ENCODE data around the gene DNAH8.

DNA sequence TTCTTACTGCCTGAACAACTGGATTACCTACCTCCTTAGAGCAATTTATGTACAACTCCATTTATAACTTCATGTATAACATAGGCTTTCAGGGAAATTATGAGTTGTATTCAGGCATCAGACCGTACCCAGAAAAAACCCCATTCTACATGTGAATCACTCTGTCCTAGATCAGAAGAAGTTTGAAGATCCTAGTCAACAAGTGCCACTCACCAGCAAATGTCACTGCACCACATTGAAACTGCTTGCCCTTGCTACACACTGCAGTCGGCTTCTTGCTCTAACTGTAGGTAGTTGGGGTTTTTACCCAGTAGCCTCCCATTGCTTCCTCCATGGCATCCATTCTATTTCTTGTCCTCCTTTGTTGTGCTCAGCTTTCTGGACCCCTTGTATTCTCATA lies 132.4 kb downstream of the DNAH8 start:
- TF ChIP-seq, protein P1, sequence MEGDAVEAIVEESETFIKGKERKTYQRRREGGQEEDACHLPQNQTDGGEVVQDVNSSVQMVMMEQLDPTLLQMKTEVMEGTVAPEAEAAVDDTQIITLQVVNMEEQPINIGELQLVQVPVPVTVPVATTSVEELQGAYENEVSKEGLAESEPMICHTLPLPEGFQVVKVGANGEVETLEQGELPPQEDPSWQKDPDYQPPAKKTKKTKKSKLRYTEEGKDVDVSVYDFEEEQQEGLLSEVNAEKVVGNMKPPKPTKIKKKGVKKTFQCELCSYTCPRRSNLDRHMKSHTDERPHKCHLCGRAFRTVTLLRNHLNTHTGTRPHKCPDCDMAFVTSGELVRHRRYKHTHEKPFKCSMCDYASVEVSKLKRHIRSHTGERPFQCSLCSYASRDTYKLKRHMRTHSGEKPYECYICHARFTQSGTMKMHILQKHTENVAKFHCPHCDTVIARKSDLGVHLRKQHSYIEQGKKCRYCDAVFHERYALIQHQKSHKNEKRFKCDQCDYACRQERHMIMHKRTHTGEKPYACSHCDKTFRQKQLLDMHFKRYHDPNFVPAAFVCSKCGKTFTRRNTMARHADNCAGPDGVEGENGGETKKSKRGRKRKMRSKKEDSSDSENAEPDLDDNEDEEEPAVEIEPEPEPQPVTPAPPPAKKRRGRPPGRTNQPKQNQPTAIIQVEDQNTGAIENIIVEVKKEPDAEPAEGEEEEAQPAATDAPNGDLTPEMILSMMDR (conservative IDR thresholded peaks at IDR 0.05; ENCODE audit: low read depth, low read length): no peak
- TF ChIP-seq EZH2 (IDR thresholded peaks at IDR 0.05; ENCODE audit: low read length, unreplicated experiment) (no peak), EZH2phosphoT487 (IDR thresholded peaks at IDR 0.05; ENCODE audit: borderline replicate concordance, low read length) (no peak)
